Left colon (tissue), 2 donors: ENCODE measurements around the gene MACROD2. TPM values are rescaled to one million over a fixed set of nuclear protein-coding genes. Genes with fewer than 3 reads are reported as not detected.
"Not testable (repeated sequence)": the region's sequence is repeated elsewhere in the genome, so short reads cannot be mapped to it uniquely, and the experiment has no call there.

Experiments used
- ATAC-seq: fragments of 200-7000 bp; cut with Tn5 transposase; one replicate; pipeline ENCODE4 v1.9.1; 2020; ENCODE audit warnings: mild to moderate bottlenecking, moderate library complexity
- DNase-seq, 2 donors: peaks; one replicate each; pipeline ENCODE4 v3.0.0-alpha.2; 2020
- intact Hi-C, 2 donors: fragments of 100-400 bp; cut with DNase I in 1 of 2; cut with micrococcal nuclease in 1 of 2; formaldehyde crosslinking; loops; one replicate each; pipeline versions ENCODE4 v1.11.2 to v1.14.0; 2022; cut with DNase I, micrococcal nuclease
- total RNA-seq, 2 donors: library from RNA; stranded (reverse); fragmentation: NEBNext Ultra II Directional; extraction: Animal tissue kit (Norgen Biotek cat#: 25700); gene quantifications; one replicate each; pipeline ENCODE4 v1.2.1, GENCODE V29; 2021
- donor health status: DM: no; HTN: no; CAD: no.
- donor health status: DM: yes; HTN: yes; CAD: no.

Gene MACROD2
- total RNA-seq, 2 donors from 2014 or later, result 5.2 to 6.6 TPM

DNA sequence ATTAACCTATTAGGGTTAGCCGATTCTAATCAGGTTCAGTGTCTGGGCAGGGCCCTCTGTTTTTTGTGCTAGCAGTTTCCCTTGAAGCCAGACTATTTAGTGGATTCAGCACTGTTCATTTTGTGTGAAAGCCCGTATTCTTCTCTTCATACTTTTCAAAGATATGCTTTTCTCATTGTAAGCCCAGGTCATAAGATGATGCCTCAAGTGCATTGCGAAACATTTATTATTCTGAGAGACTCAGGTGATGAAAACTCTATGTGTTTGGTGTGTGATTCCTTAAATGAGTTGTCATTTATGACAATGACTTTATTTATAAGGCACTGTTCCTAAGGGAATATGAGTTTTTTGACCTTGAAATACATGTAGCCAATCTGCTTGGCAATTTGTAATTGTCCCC, 1193.1 kb downstream of the MACROD2 start:
- ATAC-seq (no peak), DNase-seq (no peak)
- intact Hi-C loops, result no loop called here

DNA sequence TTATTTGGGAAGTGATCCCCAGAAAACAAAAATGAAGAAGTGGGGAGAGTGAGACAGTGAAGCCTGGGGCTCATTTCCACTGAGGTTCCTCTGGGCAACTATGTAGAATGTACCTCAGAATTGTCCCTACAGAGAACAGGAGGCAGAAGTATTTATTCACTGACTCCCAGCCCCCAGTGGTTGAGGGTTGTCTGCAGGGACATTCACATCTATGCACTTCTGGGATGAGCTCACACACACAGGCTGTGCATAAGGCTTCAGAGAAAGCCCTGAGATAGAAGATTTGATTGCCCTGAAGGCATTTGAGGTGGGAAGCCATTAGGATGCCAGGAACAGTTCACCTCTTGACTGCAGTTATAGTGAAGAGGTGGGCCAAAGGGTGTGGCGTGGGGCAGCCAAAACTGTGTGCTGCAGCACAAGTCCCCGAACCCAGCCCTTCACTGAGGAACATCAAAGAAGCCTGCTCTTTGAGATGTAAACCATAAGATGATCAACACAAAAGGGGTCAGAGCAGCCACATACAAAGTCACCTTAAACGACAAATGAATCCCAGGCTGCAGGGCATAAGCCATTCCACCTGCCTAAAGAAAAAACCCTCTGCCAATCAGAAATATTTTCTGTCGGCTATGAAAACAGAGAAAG, 1195.9 kb downstream of the MACROD2 start:
- intact Hi-C loops, result no loop called here
- ATAC-seq (no peak), DNase-seq (no peak)

DNA sequence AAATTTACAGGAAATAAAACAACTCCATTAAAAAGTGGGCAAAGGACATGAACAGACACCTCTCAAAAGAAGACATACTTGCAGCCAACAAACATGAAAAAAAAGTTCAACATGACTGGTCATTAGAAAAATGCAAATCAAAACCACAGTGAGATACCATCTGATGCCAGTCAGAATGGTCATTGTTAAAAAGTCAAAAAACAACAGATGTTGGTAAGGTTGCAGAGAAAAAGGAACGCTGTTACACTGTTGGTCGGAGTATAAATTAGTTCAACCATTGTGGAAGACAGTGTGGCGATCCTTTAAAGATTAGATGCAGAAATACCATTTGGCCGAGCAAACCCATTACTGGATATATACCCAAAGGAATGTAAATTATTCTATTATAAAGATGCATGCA, 1200.1 kb downstream of the MACROD2 start:
- intact Hi-C loops, result no loop called here
- ATAC-seq (no peak), DNase-seq (no peak)

DNA sequence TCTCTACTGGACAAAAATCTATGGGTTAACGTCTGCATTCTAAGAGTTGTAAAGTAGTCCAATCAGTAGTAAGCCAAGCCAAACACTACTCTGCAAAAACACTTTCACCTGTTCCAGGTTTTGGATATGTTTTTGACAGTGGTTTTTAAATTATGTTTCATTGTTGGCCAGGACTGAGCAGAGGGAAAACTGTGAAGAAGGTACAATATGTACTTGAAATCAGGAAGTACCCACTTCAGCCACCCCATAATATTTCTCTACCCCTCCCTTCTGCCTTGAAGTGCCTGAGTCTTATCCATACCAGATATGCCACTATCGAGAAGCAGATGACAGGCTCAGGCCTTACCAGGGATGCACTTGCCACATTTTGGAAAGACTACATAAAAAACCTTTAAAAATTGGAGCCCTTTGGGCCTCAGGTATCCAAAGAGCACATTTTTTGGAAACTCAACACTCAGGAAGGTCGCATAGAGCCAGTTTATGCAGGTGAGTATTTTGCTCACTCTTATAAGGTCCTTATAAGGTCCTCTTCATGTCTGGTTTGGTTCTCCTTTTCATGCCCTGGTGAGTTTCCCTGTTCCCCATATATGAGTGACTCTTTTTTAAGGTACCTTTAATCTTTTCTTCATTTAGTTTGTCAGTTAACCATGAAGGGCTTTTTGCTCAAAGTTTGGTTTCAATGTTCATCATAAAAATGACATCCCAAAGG, 1201.4 kb downstream of the MACROD2 start:
- DNase-seq, result no peak
- no peak for ATAC-seq
- intact Hi-C loops, result no loop called here

DNA sequence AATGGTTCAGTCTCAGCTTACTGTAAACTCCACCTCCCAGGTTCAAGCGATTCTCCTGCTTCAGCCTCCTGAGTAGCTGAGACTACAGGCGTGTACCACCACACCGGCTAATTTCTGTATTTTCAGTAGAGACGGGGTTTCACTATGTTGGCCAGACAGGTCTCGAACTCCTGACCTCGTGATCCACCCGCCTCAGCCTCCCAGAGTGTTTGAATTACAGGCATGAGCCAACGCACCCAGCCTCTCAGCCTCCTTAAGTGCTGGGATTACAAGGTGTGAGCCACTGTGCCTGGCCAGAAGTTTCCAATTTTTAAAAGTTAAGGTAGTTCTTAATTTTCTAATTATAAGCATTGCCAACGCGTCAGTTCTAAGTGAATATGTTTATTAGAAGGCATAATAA, 1202.7 kb downstream of the MACROD2 start:
- ATAC-seq, intact Hi-C loops, DNase-seq: not testable (repeated sequence)

DNA sequence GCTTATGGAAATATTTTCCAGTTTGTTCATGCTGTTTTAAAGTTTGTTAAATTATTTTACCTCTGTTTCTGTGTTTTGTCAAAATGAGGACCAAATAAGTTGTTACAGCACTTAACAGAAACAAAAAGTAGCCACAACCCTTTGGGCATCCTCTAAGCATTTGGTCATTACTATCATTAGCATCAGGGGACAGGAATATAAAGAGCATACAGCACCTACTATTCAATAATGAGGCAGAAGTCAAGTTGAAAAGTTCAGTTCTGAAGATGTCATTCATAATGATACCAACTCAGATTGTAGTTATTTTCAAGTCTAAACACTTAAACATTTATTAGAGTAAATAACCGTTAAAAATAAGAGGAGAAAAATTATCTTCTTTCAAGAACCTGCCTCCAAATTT, 1204.4 kb downstream of the MACROD2 start:
- no peak for ATAC-seq
- DNase-seq, result no peak
- intact Hi-C loops, result no loop called here

DNA sequence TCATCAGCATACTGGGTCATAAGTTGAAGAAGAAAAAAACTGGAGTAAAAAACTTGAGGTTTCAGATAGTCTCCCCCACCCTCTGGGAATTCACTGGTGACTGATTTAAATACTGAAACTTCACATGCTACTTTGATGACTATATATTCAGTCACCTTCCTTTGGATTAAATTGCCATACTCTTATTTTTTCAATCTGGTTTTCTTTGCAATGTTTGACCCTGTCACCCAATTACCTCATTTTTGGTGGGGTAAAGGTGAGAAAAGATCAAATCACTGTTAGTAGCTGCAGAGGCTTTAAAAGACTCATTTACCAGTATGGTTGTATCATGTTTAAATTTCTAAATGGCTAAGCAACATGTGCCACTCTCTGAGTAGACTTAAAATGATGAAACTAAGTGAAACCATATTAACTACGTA, 1204.8 kb downstream of the MACROD2 start:
- DNase-seq, result no peak
- intact Hi-C loops, result no loop called here
- ATAC-seq, result no peak

DNA sequence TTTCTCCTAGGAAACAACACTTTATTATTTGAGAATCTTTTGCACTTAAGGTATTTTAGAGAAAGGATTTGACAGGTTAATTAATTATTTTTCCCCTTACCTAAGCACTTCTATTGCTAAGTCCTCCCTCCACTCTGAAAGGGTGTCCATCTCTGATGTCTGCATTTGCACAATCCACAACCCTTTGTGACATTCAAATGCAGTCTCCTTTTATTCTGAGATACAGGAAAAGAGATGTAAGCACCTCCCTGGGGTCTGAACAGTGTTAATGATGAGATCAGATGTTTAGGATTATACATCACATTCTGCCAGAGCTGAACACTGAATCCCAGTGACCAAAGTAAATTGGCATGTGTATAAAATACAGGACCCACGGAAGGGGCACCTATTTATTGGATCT, 1206.3 kb downstream of the MACROD2 start:
- intact Hi-C loops, result no loop called here
- no peak for DNase-seq
- ATAC-seq, result no peak

DNA sequence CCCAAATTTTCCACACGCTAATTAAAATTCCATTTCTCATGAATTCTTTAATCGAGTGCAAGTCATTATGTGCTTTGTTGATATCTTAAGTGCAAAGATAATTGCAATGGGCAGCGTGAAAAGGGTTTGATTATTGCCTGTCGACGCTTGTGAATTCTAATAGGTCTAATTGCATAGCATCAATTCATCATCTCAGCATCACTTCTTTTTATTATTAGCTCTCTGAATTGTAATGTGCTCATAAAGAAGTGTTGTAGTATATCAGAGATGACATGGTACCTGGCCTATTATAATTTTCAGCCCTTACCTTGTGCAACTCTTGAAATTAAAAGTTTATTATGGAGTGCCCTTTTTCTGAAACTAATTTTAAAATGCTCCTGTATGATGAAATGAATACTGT, 1208.9 kb downstream of the MACROD2 start:
- DNase-seq (no peak), ATAC-seq (no peak)
- intact Hi-C loops, result no loop called here

DNA sequence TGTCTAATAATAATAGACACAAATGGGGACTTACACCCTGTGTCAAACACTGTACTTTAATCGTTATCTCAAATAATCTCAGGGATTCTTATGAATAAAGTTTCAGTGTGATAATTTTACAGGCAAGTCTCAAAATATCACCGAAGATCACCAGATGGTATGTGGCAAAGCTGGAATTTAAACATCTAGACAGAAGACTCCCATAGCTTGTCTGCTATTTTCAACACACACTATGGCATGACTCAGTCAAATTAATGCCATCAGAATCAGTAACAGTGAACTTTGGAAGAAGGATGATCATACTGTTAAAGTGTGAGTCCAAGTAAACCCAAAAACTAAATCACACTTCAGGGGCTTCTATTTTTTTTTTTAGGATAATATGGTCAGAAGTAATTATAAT, 1209.7 kb downstream of the MACROD2 start:
- intact Hi-C loops, result no loop called here
- DNase-seq (no peak), ATAC-seq (no peak)

DNA sequence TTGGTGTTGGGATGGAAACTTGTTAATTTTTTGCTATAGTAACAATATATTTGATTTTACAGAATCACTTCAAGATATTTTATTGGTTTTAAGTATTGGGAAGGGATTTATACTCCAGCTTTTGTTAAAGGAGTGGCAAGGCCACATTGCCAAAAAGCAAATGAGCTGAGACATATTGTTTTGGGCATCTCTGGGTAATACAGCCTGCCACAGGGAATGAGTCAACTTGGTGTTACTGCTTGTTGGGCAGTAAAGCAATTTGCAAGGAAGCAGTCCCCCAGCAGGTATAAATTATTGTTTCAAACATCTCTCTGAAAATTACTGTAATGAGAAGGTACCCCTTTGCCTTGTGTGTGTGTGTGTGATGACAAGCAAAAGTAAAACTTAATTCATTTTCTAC, 1210.4 kb downstream of the MACROD2 start:
- intact Hi-C loops, result no loop called here
- ATAC-seq (no peak), DNase-seq (no peak)

DNA sequence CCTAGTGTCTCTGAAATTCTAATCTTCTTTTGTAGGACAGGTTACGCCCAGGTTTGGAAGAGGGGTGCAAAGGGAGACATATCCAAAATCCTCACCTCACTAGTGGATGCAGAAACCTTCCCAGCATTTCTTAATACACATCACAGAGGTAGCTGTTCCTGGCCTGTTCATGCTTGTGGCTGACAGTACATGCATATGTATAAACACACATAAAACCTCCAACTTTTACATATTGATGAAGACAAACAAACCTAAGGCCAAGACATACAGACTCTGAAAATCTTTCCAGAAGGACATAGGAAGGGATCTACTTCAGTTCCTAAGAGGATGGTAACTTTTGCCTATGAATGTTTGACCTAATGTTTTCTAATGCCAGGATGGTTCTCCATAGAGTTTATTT, 1214.2 kb downstream of the MACROD2 start:
- DNase-seq (no peak), ATAC-seq (no peak)
- intact Hi-C loops, result no loop called here

DNA sequence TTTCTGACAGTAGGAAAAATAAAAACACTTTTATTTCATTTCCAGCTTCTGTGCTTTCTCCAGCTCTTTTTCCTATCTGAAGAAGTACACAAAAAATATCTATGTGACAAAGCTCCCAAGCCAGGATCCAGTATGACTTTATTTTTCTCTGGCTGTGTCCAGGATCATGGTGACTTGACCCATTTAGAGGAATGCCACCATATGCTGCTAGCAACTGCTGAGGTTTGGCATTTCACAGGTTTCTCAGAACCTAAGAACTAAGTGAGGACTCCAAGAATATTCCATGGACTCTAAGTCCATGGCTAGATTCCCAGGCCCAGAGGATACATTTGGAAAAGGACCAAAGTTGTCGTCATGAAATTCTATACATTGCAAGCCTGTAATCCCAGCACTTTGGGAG, 1218.7 kb downstream of the MACROD2 start:
- intact Hi-C loops, result no loop called here
- DNase-seq, result no peak
- ATAC-seq, result no peak

DNA sequence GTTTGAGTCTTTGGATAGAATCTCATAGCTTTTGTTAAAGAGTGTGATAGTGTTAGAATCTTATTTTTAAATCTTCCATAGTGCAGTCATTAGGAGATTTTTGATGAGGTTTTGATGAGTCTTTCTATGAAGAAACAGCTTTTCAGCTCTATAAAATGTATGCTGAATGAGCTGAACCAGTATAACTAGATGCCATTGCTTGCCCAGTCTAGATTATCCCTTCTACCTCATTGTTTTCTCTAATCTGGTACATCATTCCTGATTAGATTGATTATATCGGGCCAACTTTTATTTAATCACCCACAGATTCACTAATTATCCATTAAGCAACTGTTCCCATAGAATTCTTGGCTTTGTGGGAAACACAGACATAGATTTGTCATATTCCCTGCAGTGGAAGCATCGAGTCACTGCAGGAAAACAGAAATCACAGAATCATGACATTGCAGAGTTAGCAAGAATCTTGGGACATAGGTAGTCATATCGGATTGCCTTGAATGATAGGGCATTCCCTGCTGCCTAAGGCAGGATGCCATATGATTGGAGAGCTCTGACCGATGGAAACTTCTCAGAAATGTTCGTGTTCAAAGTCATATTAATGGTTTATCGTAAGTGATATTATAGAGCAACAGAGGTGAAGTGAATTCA, 1224.8 kb downstream of the MACROD2 start:
- ATAC-seq (no peak), DNase-seq (no peak)
- intact Hi-C loops, result no loop called here

DNA sequence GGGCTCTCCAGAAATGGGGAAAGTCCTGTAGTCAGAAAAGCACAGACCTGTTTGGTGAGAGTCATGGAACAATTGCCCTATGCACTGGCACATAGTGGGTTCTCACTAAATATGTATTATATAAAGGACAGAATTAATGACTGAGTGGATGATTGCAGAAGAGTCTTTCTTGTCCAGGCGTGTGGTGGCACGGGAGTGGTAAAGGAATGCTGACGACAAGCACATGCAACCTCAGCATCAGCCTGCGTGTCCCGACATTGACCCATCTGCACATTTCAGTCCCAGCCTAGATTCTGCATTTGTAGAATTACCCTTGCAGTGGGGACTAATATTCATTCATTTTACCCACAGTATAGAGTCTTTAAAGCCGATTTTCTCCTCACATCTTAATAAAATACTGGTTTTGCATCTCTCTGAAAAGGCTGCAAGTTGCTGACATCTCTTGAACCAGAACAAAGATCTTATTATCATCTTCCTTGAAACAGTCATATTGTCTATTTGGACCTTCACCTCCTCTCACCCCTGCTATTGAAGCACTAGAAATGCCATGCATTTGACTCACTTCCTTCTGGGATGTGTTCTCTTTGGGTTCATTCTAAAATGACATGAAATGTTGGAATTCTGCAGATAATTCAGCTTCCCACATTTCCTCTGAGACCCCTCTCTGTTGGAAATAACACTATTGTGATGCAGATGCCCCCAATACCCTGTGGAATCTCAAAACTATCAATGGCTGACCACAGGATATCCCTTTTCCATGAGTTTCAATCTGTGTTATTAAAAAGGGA, 1225.7 kb downstream of the MACROD2 start:
- DNase-seq (no peak), ATAC-seq (no peak)
- intact Hi-C loops, result no loop called here

DNA sequence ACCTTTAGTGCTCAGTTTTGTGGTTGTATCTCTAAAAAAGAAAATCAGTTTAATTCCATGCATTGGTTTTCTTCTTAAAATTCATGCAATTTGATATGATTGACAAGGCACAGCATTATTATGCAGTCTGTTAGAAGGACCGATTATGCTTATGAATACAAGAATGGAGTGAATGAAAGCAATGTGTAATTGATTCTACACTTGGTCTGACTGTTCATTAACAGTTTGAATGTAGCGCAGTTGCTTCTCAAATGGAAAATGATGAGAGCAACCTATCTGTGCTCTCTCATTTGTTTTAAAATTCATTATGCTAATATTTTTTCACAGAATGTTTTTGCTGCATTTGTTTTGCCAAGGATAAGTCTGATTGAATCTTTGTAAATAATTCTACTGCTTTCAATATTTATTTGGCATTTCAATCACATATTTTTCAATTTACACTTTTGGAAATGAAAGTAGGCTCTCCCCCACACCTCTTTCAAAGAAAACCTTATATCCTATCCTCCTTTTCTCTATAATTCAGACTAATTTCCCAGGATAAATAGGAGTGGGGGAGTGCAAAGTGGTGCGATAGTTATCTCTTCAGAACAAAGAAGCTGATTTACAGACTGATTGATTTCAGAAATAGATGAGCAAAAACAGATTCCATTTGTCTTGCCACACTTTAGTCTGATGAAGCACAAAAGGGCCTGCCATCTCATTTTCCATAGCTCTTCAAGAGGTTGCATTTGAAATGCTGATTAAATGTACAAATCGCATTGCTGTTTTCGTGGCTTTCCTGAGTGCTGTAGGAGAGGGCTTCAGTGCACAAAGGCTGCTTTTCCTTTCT, 1227.4 kb downstream of the MACROD2 start:
- intact Hi-C loops, result no loop called here
- ATAC-seq (no peak), DNase-seq (no peak)

DNA sequence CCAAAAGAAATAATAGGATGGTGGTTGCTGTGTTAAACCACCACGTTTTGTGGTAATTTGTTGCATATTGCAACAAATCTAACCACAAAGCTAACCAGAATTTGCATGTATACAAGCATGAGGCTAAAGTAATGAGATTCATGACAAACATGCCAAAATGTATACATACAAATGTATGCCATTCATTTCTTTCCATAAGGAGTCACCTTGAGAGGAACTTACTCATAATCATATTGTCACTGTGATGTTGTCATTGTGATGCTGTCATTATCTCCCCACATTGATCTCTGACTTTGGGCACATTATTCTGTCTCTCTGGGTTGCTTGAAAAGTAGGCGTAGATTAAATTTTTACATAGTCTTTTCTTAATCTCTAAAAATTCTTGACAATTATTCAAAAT, 1228.9 kb downstream of the MACROD2 start:
- intact Hi-C loops, result no loop called here

DNA sequence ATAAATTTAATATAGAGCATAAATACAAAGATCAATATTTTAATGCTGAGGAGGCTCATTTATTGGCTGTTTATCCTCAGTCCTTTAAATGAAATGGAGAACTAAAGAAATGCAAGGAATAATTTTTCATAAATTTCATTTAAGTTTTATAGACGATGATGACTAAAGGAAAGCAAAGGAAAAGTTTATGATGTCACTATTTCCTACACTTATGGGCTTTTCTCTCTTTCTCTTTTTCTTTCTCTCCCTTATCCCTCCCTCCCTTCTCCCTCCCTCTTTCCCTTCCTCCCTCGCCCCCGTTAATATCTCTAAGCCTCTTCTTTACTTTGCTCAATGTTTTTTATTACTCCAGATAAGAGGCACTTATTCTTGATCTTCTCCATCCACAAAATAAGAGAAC, 1231.8 kb downstream of the MACROD2 start:
- ATAC-seq (no peak), DNase-seq (no peak)
- intact Hi-C loops, result no loop called here

More for the DNA sequence above, 1228.9 kb downstream of the MACROD2 start:
- no peak for ATAC-seq
- no peak for DNase-seq

DNA sequence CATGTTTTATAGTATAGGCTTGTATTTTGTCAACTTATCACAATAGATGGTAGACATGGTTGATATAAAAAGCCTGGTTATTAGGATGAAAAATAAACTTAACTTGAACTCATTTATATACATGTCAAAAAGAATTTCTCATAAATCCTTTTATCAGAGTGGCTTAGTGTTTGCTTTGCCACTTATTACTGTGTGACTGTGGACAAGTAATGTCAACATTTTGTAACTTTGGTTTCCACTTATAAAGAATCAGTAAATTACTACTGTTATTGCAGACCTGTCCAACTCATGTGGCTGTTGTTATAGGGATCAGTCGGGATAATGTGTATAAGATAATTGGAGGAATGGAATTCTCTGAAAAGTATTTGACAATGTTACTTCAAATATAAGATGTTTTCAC, 1236.9 kb downstream of the MACROD2 start:
- DNase-seq (no peak), ATAC-seq (no peak)
- intact Hi-C loops, result no loop called here
